Transverse colon (tissue), 4 donors: ENCODE measurements around the gene PI4KA.

Experiments
- CTCF ChIP-seq, 5 experiments: fragments of 200-600 bp in 3 of 5; fragments of 450-650 bp in 2 of 5; sonication (generic) in 3 of 5; IDR thresholded peaks; 1 replicate in 2 of 5; 2 replicates in 3 of 5; pipeline ENCODE4 v1.5.1; 2016 to 2017; ENCODE audit warnings: antibody characterized with exemption in 5 of 5, inconsistent platforms in 3 of 5, mild to moderate bottlenecking in 2 of 5, moderate library complexity in 1 of 5
- POLR2AphosphoS5 ChIP-seq, 3 donors: sonication (generic); formaldehyde crosslinking; IDR thresholded peaks; one replicate each; pipeline ENCODE4 v1.6.1; 2016; ENCODE audit warnings: antibody characterized with exemption in 3 of 3

- no peak for TF ChIP-seq CTCF (IDR thresholded peaks at IDR 0.05)
- no peak for TF ChIP-seq POLR2AphosphoS5 (IDR thresholded peaks at IDR 0.05)
These were observed 137.8 kb downstream of the PI4KA start for GRCh38 chr22:20720692-20721408.
